Calu3 (cell line): ENCODE data around the gene SERINC5. TPM values are rescaled to one million over a fixed set of nuclear protein-coding genes. Genes with fewer than 3 reads are reported as not detected.
"Not testable (repeated sequence)": the region's sequence is repeated elsewhere in the genome, so short reads cannot be mapped to it uniquely, and the experiment has no call there.

Experiments used
- BruUV-seq: library from RNA; stranded (reverse); fragments of 400-500 nt; replicated peaks from 2 replicates; lab custom pipeline; 2021; lab: Mats Ljungman, UMichigan
- CTCF ChIA-PET: fragments of 300-600 bp; sonication (Branson Sonifier 250); formaldehyde crosslinking; loops from one replicate; lab custom pipeline; 2022; ENCODE audit warnings: antibody characterized with exemption; lab: Charles Lee
- DNase-seq: peaks from one replicate; pipeline ENCODE4 v3.0.0; 2022
- H3K27ac Mint-ChIP-seq: one replicate; pipeline ENCODE4 v1.8.0; 2022; ENCODE audit warnings: mixed read lengths; ENCODE audit not compliant: unreplicated experiment
- H3K27me3 Mint-ChIP-seq: one replicate; pipeline ENCODE4 v1.8.0; 2022; ENCODE audit warnings: mixed read lengths; ENCODE audit not compliant: unreplicated experiment
- H3K36me3 Mint-ChIP-seq: one replicate; pipeline ENCODE4 v1.8.0; 2022; ENCODE audit warnings: mild to moderate bottlenecking, moderate library complexity, mixed read lengths; ENCODE audit not compliant: insufficient read depth, unreplicated experiment
- H3K4me1 Mint-ChIP-seq: one replicate; pipeline ENCODE4 v1.8.0; 2022; ENCODE audit warnings: mild to moderate bottlenecking, low read depth, mixed read lengths; ENCODE audit not compliant: unreplicated experiment
- H3K4me3 Mint-ChIP-seq: one replicate; pipeline ENCODE4 v1.8.0; 2022; ENCODE audit warnings: mild to moderate bottlenecking, low read depth, moderate library complexity, mixed read lengths; ENCODE audit not compliant: unreplicated experiment
- H3K9me3 Mint-ChIP-seq: one replicate; pipeline ENCODE4 v1.8.0; 2022; ENCODE audit warnings: low read depth, mixed read lengths; ENCODE audit not compliant: unreplicated experiment
- CTCF ChIP-seq: fragments of 200-600 bp; IDR thresholded peaks from one replicate; pipeline ENCODE4 v1.8.0; 2022; ENCODE audit warnings: antibody characterized with exemption; ENCODE audit not compliant: unreplicated experiment
- intact Hi-C: fragments of 100-400 bp; cut with micrococcal nuclease; formaldehyde crosslinking; loops from one replicate; pipeline ENCODE4 v1.10.0; 2022; ENCODE audit not compliant: unreplicated experiment
- total RNA-seq: library from RNA; stranded (reverse); gene quantifications from 2 replicates; pipeline ENCODE4 v1.2.3, GENCODE V29; 2022

The SERINC5 gene
- total RNA-seq, 1 experiment from 2014 or later, result 47.0 TPM

GRCh38 chr5:80189701-80190100 lies 66.1 kb downstream of the SERINC5 start:
- Mint-ChIP-seq H3K9me3 (no peaks in the 10 kb centered on the region), H3K36me3 (peaks cover 17% of the 10 kb centered on the region), H3K4me3 (no peak overlapping the region), H3K4me1 (peaks cover 51% of the 10 kb centered on the region), H3K27me3 (no peaks in the 10 kb centered on the region), H3K27ac (no peak overlapping the region)
- intact Hi-C loops, result loop anchor here (10.0 kb wide), 1 partner anchor 95 kb away; no protein-coding TSS in a partner anchor
- no peak for TF ChIP-seq CTCF
- no peak for DNase-seq
- no TSS peak for BruUV-seq
- CTCF ChIA-PET, result interaction anchor here (0.7 kb wide), 1 partner anchor 67 kb away, joined by 7 read pairs; no protein-coding TSS in a partner anchor

DNA sequence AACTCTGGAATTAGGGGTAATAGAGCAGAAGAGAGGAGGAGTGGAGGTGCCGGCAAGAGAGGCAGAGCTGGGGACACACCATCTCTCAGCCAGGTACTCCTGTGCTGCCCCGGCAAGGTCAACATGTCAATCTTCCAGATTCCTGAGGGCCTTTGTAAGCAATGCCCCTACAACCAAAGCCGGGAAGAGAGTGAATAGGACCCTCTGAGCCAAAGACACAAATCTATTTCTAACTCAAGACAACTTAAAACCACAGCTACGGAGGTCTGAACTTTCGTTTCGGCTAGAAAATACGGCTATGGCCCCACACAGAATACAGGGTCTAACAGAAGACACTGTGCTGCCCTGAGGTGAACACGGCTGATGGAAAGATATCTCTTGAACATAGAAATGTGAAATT lies 66.6 kb downstream of the SERINC5 start:
- no peak overlapping the region for H3K27ac Mint-ChIP-seq
- H3K27me3 Mint-ChIP-seq, result no peaks in the 10 kb centered on the region
- H3K4me3 Mint-ChIP-seq, result no peak overlapping the region
- no TSS peak for BruUV-seq
- H3K9me3 Mint-ChIP-seq, result no peaks in the 10 kb centered on the region
- no peak for TF ChIP-seq CTCF
- intact Hi-C loops, result loop anchor here (10.0 kb wide), 1 partner anchor 94 kb away; no protein-coding TSS in a partner anchor
- H3K4me1 Mint-ChIP-seq, result peaks cover 56% of the 10 kb centered on the region
- CTCF ChIA-PET, result interaction anchor here (0.7 kb wide), 1 partner anchor 67 kb away, joined by 7 read pairs; no protein-coding TSS in a partner anchor
- DNase-seq, result no peak
- peaks cover 17% of the 10 kb centered on the region for H3K36me3 Mint-ChIP-seq

GRCh38 chr5:80187421-80188090 lies 68.3 kb downstream of the SERINC5 start:
- no peak overlapping the region for H3K4me3 Mint-ChIP-seq
- no peaks in the 10 kb centered on the region for H3K9me3 Mint-ChIP-seq
- intact Hi-C loops, result loop anchor here (10.0 kb wide), 1 partner anchor 93 kb away; no protein-coding TSS in a partner anchor
- no TSS peak for BruUV-seq
- CTCF ChIA-PET, result interaction anchor here (1.0 to 1.7 kb wide), 4 partner anchors 10 to 60 kb away, joined by 3 to 9 read pairs (median 4); no protein-coding TSS in a partner anchor
- TF ChIP-seq CTCF, result no peak
- H3K27ac Mint-ChIP-seq, result peak overlapping the region; percentile 88
- peaks cover 58% of the 10 kb centered on the region for H3K4me1 Mint-ChIP-seq
- DNase-seq, result no peak
- no peaks in the 10 kb centered on the region for H3K27me3 Mint-ChIP-seq
- peaks cover 17% of the 10 kb centered on the region for H3K36me3 Mint-ChIP-seq

DNA sequence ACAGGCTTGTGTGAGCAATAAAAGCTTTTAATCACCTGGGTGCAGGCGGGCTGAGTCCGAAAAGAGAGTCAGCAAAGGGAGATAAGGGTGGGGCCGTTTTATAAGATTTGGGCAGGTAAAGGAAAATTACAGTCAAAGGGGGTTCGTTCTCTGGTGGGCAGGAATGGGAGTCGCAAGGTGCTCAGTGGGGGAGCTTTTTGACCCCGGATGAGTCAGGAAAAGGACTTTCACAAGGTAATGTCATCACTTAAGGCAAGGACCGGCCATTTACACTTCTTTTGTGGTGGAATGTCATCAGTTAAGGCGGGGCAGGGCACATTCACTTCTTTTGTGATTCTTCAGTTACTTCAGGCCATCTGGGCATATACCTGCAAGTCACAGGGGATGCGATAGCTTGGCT lies 70.3 kb downstream of the SERINC5 start:
- not testable (repeated sequence) for BruUV-seq
- H3K4me3 Mint-ChIP-seq, result peak overlapping the region; percentile 1

More for the DNA sequence above, 70.3 kb downstream of the SERINC5 start:
- peaks cover 71% of the 10 kb centered on the region for H3K4me1 Mint-ChIP-seq
- H3K27me3 Mint-ChIP-seq, DNase-seq, H3K9me3 Mint-ChIP-seq: not testable (repeated sequence)
- H3K36me3 Mint-ChIP-seq, result peaks cover 26% of the 10 kb centered on the region
- H3K27ac Mint-ChIP-seq, result peak overlapping the region; percentile 58
- CTCF ChIA-PET, result interaction anchor here (0.6 to 1.7 kb wide), 3 partner anchors 19 to 93 kb away, joined by 5 to 10 read pairs (median 6); partner anchors contain the start of gene SERINC5
- intact Hi-C loops, result loop anchor here (2.0 to 10.0 kb wide), 2 partner anchors 71 to 91 kb away; partner anchors contain the start of gene SERINC5
